ENCODE results near the gene DHX16. TPM values are rescaled to one million over a fixed set of nuclear protein-coding genes. Genes with fewer than 3 reads are reported as not detected.
A peak's percentile ranks its signal among the peaks of the same experiment; 100 is the strongest.

DHX16 gene
- total and polyA plus RNA-seq, 12 donors = 15.9 to 28.6 (median 21.6) TPM

DNA sequence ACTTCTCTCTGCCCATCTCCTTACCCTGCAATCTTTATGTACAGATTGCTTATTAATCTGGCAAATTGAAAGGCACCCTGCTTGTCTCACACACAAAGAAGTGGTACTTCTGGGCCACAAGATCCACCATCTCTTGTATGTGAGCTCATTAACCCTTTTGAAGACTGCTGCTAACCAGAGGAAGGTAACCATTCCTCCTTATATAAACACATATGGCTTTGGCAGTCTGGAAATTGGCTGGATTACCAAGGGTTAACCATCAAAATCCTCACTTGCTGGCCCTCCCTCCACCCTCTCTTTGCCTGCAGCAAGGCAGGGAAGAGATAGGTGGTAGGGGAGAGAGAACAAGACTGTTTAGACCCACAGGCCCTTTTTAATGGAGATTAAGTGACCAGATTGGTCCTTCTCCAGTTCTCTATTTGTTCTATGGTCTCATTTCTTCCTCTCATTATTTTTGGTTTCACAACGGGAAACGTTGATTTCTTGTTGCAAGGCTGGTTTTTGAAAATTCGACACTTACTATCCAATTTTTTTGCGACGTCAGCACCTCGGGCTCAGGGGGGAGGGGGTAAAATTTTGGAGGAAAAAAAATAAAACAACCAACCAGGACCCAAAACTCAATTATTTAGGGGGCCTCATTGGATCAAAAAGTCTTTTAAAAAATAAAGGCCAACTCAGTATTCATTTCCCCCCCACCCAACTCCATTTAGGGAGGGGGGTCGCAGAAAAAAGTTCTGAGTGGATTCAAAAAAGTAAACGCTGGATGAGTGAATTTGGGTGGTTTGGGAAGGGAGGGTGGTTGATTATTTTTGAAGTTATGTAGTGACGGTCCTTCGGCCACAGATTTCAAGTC, 56.6 kb downstream of the DHX16 start:
- Histone ChIP-seq H3K36me3 (peaks cover 4 to 59% (median 25%) of the 10 kb centered on the region in 9 donors), H3K9me3 (no peaks in the 10 kb centered on the region), H3K27me3 (no peaks in the 10 kb centered on the region), H3K27ac (peak overlapping the region; percentile 80 to 98 (median 93)), H3K4me3 (peak overlapping the region; percentile 57 to 94 (median 76)), H3K4me1 (peaks cover 14 to 52% (median 48%) of the 10 kb centered on the region in 9 donors)
- no peak for TF ChIP-seq CTCF (IDR thresholded peaks at IDR 0.05)
- ATAC-seq (no peak), DNase-seq (no peak)
- WGBS, 2 donors = 0 to 4% methylated on average over 10 of the region's 10 CpGs
- intact Hi-C loops (cut with DNase I) = loop anchor here in 5 of 10 donors (2.0 to 5.0 kb wide), 4 partner anchors 71 to 126 kb away; partner anchors contain the start of genes TUBB (in 4 of the 5), FLOT1 (in 1 of the 5), IER3 (in 1 of the 5) and PPP1R18 (in 1 of the 5)

DNA sequence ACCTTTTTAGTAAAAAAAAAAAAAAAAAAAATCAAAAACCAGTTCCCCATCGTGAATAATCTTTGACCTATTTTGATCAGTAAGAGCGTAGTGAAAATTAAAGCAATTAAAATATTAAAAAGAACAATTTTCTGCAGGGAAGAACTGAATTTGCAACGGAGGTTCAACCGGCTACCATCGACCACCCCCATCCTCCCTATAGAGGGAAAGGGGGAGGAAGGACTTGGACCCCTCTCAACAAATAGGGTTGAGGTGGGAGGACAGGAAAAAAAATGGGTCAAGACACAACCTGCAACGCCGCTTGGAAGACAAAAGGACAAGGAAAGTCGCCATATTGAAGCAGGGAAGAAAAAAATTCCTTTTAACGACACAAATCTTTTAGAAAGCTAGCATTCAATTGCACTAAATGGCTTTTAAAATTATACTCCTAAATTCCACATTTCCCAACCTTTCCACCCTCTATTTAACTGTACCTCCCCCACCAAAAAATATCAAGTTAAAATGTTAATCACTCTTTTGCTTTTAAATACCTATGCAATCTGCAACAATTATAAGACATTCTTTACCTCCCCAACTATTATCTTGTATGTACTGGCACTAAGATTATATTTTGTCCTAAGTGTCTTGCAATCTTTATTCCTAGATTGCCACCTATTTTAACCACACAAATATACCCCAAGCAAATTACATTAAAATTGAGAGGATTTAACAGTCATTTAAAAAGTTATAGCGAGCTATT, 57.4 kb downstream of the DHX16 start:
- DNase-seq (peak in 1 of 2 donors; percentile 52), ATAC-seq (peak in 1 of 8 donors; percentile 15)
- intact Hi-C loops (cut with DNase I) = loop anchor here in 3 of 10 donors (5.0 kb wide), 3 partner anchors 72 to 127 kb away; partner anchors contain the start of genes FLOT1 (in 1 of the 3), IER3 (in 1 of the 3), PPP1R18 (in 1 of the 3) and TUBB (in 1 of the 3)
- TF ChIP-seq CTCF (IDR thresholded peaks at IDR 0.05) = no peak
- 0 to 1% methylated on average over 10 of the region's 10 CpGs for WGBS, 2 donors
- Histone ChIP-seq H3K9me3 (no peaks in the 10 kb centered on the region), H3K27me3 (no peaks in the 10 kb centered on the region), H3K4me1 (peaks cover 14 to 60% (median 56%) of the 10 kb centered on the region in 9 donors), H3K36me3 (peaks cover 4 to 51% (median 19%) of the 10 kb centered on the region in 9 donors), H3K4me3 (peak overlapping the region; percentile 57 to 94 (median 76)), H3K27ac (peak overlapping the region; percentile 80 to 98 (median 93))

DNA sequence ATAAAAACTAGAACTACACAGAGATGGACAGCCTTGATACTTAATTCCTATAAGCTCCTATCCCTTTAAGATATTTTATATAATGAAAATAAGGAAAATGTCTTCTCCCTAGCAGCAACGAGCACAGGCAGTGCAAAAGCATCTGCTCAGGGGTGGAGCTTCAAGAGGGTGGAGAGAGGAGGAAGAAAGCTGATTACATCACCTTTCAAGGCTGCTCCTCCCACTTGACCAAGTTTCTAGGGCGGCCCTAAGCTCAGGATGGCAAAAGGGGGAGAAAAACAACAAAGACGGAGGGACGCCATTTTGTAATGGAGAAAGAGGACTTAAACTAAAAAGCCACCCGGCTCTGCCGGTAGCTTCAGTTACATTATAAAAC, 58.0 kb downstream of the DHX16 start:
- Histone ChIP-seq H3K27ac (peak overlapping the region; percentile 80 to 98 (median 93)), H3K27me3 (no peaks in the 10 kb centered on the region), H3K4me3 (peak overlapping the region; percentile 57 to 94 (median 76)), H3K36me3 (peaks cover 4 to 45% (median 14%) of the 10 kb centered on the region in 9 donors), H3K9me3 (no peaks in the 10 kb centered on the region), H3K4me1 (peaks cover 14 to 66% (median 61%) of the 10 kb centered on the region in 9 donors)
- intact Hi-C loops (cut with DNase I) = loop anchor here in 3 of 10 donors (5.0 kb wide), 3 partner anchors 72 to 127 kb away; partner anchors contain the start of genes FLOT1 (in 1 of the 3), IER3 (in 1 of the 3), PPP1R18 (in 1 of the 3) and TUBB (in 1 of the 3)
- WGBS, 2 donors = 0% methylated on average over 6 of the region's 6 CpGs
- no peak for TF ChIP-seq CTCF (IDR thresholded peaks at IDR 0.05)
- peak; percentile 73 to 82 (median 77) for ATAC-seq
- peak; percentile 56 to 95 for DNase-seq
